Dedifferentiated amniotic fluid mesenchymal stem cell (primary cell): Measurements from ENCODE around the gene SYNE3.

Source experiments
- DNase-seq: peaks from one replicate; pipeline ENCODE4 v3.0.0-alpha.2; 2016; ENCODE audit errors: extremely low spot score

Gene SYNE3

GRCh38 chr14:95474941-95475340 lies 41.5 kb downstream of the SYNE3 start:
- DNase-seq = no peak

GRCh38 chr14:95474486-95474885 lies 42.0 kb downstream of the SYNE3 start:
- DNase-seq = no peak

- DNase-seq = no peak
Measured at GRCh38 chr14:95472819-95473251, 43.6 kb downstream of the SYNE3 start.

- DNase-seq = no peak
Measured at GRCh38 chr14:95471476-95471875, 45.0 kb downstream of the SYNE3 start.

GRCh38 chr14:95471016-95471415 lies 45.4 kb downstream of the SYNE3 start:
- DNase-seq = no peak

- DNase-seq = no peak
Measured at GRCh38 chr14:95469134-95469481, 47.3 kb downstream of the SYNE3 start.

- no peak for DNase-seq
Measured at GRCh38 chr14:95468448-95469133, 47.9 kb downstream of the SYNE3 start.

GRCh38 chr14:95467657-95468056 lies 48.8 kb downstream of the SYNE3 start:
- DNase-seq = no peak

- no peak for DNase-seq
Measured at GRCh38 chr14:95467232-95467631, 49.2 kb downstream of the SYNE3 start.
